ENCODE measurements around the gene TBC1D13.
"Not testable (repeated sequence)": the region's sequence is repeated elsewhere in the genome, so short reads cannot be mapped to it uniquely, and the experiment has no call there.

Gene TBC1D13

GRCh38 chr9:128782669-128783068 is 4.4 kb upstream of the TBC1D13 start:
- no peak overlapping the region for H3K27ac ChIP-seq (ENCODE audit: low read depth in 2 of 2, low read length in 2 of 2)
- no peak overlapping the region for H3K9ac ChIP-seq (ENCODE audit: low read depth in 1 of 2, low read length in 2 of 2)
- no peak overlapping the region for H3K4me3 ChIP-seq (ENCODE audit: low read length in 2 of 2)
- H3K4me1 ChIP-seq (ENCODE audit: control insufficient read depth in 2 of 2, insufficient read depth in 2 of 2, low read length in 2 of 2): peaks cover under 1 to 3% of the 10 kb centered on the region in 2 donors
- no peaks in the 10 kb centered on the region for H3K9me3 ChIP-seq (ENCODE audit: control insufficient read depth in 2 of 2, low read length in 2 of 2)
- no peaks in the 10 kb centered on the region for H3K36me3 ChIP-seq (ENCODE audit: control insufficient read depth in 2 of 2, insufficient read depth in 2 of 2, low read length in 2 of 2)
- no peaks in the 10 kb centered on the region for H3K27me3 ChIP-seq (ENCODE audit: control insufficient read depth in 2 of 2, insufficient read depth in 2 of 2, low read length in 2 of 2)

GRCh38 chr9:128785427-128785826 is 1.6 kb upstream of the TBC1D13 start:
- Histone ChIP-seq H3K4me1 (ENCODE audit: control insufficient read depth in 2 of 2, insufficient read depth in 2 of 2, low read length in 2 of 2) (peaks cover 8 to 11% of the 10 kb centered on the region in 2 donors), H3K9me3 (ENCODE audit: control insufficient read depth in 2 of 2, low read length in 2 of 2) (no peaks in the 10 kb centered on the region), H3K9ac (ENCODE audit: low read depth in 1 of 2, low read length in 2 of 2) (no peak overlapping the region), H3K27ac (ENCODE audit: low read depth in 2 of 2, low read length in 2 of 2) (no peak overlapping the region), H3K4me3 (ENCODE audit: low read length in 2 of 2) (no peak overlapping the region), H3K36me3 (ENCODE audit: control insufficient read depth in 2 of 2, insufficient read depth in 2 of 2, low read length in 2 of 2) (peaks cover under 1 to 3% of the 10 kb centered on the region in 2 donors), H3K27me3 (ENCODE audit: control insufficient read depth in 2 of 2, insufficient read depth in 2 of 2, low read length in 2 of 2) (no peaks in the 10 kb centered on the region)

GRCh38 chr9:128787659-128788058 is 606 bp downstream of the TBC1D13 start:
- Histone ChIP-seq H3K4me3 (ENCODE audit: low read length in 2 of 2) (peak overlapping the region; percentile 93), H3K4me1 (ENCODE audit: control insufficient read depth in 2 of 2, insufficient read depth in 2 of 2, low read length in 2 of 2) (peaks cover 8 to 11% of the 10 kb centered on the region in 2 donors), H3K36me3 (ENCODE audit: control insufficient read depth in 2 of 2, insufficient read depth in 2 of 2, low read length in 2 of 2) (peaks cover 14 to 23% of the 10 kb centered on the region in 2 donors), H3K9ac (ENCODE audit: low read depth in 1 of 2, low read length in 2 of 2) (peak overlapping the region in 1 of 2 donors; percentile 85), H3K27ac (ENCODE audit: low read depth in 2 of 2, low read length in 2 of 2) (peak overlapping the region in 1 of 2 donors; percentile 84), H3K27me3 (ENCODE audit: control insufficient read depth in 2 of 2, insufficient read depth in 2 of 2, low read length in 2 of 2) (no peaks in the 10 kb centered on the region), H3K9me3 (ENCODE audit: control insufficient read depth in 2 of 2, low read length in 2 of 2) (no peaks in the 10 kb centered on the region)

- peak overlapping the region in 1 of 2 donors; percentile 93 for H3K4me3 ChIP-seq (ENCODE audit: low read length in 2 of 2)
These were observed 1.4 kb downstream of the TBC1D13 start for GRCh38 chr9:128788445-128788844.

GRCh38 chr9:128790536-128790935 is 3.5 kb downstream of the TBC1D13 start:
- Histone ChIP-seq H3K9me3 (ENCODE audit: control insufficient read depth in 2 of 2, low read length in 2 of 2) (no peaks in the 10 kb centered on the region), H3K4me3 (ENCODE audit: low read length in 2 of 2) (no peak overlapping the region), H3K4me1 (ENCODE audit: control insufficient read depth in 2 of 2, insufficient read depth in 2 of 2, low read length in 2 of 2) (peaks cover 8 to 14% of the 10 kb centered on the region in 2 donors), H3K9ac (ENCODE audit: low read depth in 1 of 2, low read length in 2 of 2) (no peak overlapping the region), H3K27me3 (ENCODE audit: control insufficient read depth in 2 of 2, insufficient read depth in 2 of 2, low read length in 2 of 2) (no peaks in the 10 kb centered on the region), H3K27ac (ENCODE audit: low read depth in 2 of 2, low read length in 2 of 2) (no peak overlapping the region), H3K36me3 (ENCODE audit: control insufficient read depth in 2 of 2, insufficient read depth in 2 of 2, low read length in 2 of 2) (peaks cover 28 to 42% of the 10 kb centered on the region in 2 donors)

More at GRCh38 chr9:128788445-128788844, 1.4 kb downstream of the TBC1D13 start:
- Histone ChIP-seq H3K27ac (ENCODE audit: low read depth in 2 of 2, low read length in 2 of 2) (no peak overlapping the region), H3K27me3 (ENCODE audit: control insufficient read depth in 2 of 2, insufficient read depth in 2 of 2, low read length in 2 of 2) (no peaks in the 10 kb centered on the region), H3K9me3 (ENCODE audit: control insufficient read depth in 2 of 2, low read length in 2 of 2) (no peaks in the 10 kb centered on the region), H3K4me1 (ENCODE audit: control insufficient read depth in 2 of 2, insufficient read depth in 2 of 2, low read length in 2 of 2) (peaks cover 8 to 11% of the 10 kb centered on the region in 2 donors), H3K9ac (ENCODE audit: low read depth in 1 of 2, low read length in 2 of 2) (no peak overlapping the region), H3K36me3 (ENCODE audit: control insufficient read depth in 2 of 2, insufficient read depth in 2 of 2, low read length in 2 of 2) (peaks cover 20 to 31% of the 10 kb centered on the region in 2 donors)

- no peaks in the 10 kb centered on the region for H3K9me3 ChIP-seq (ENCODE audit: control insufficient read depth in 2 of 2, low read length in 2 of 2)
- H3K4me1 ChIP-seq (ENCODE audit: control insufficient read depth in 2 of 2, insufficient read depth in 2 of 2, low read length in 2 of 2): peaks cover 8 to 11% of the 10 kb centered on the region in 2 donors
- H3K36me3 ChIP-seq (ENCODE audit: control insufficient read depth in 2 of 2, insufficient read depth in 2 of 2, low read length in 2 of 2): peaks cover 31 to 49% of the 10 kb centered on the region in 2 donors
- H3K27me3 ChIP-seq (ENCODE audit: control insufficient read depth in 2 of 2, insufficient read depth in 2 of 2, low read length in 2 of 2): no peaks in the 10 kb centered on the region
- no peak overlapping the region for H3K4me3 ChIP-seq (ENCODE audit: low read length in 2 of 2)
- no peak overlapping the region for H3K27ac ChIP-seq (ENCODE audit: low read depth in 2 of 2, low read length in 2 of 2)
- H3K9ac ChIP-seq (ENCODE audit: low read depth in 1 of 2, low read length in 2 of 2): no peak overlapping the region
These were observed 5.1 kb downstream of the TBC1D13 start for GRCh38 chr9:128792134-128792533.

- Histone ChIP-seq H3K9me3 (ENCODE audit: control insufficient read depth in 2 of 2, low read length in 2 of 2) (no peaks in the 10 kb centered on the region), H3K27me3 (ENCODE audit: control insufficient read depth in 2 of 2, insufficient read depth in 2 of 2, low read length in 2 of 2) (no peaks in the 10 kb centered on the region), H3K36me3 (ENCODE audit: control insufficient read depth in 2 of 2, insufficient read depth in 2 of 2, low read length in 2 of 2) (peaks cover 37 to 55% of the 10 kb centered on the region in 2 donors), H3K27ac (ENCODE audit: low read depth in 2 of 2, low read length in 2 of 2) (no peak overlapping the region), H3K4me3 (ENCODE audit: low read length in 2 of 2) (no peak overlapping the region), H3K4me1 (ENCODE audit: control insufficient read depth in 2 of 2, insufficient read depth in 2 of 2, low read length in 2 of 2) (peaks cover 2 to 7% of the 10 kb centered on the region in 2 donors), H3K9ac (ENCODE audit: low read depth in 1 of 2, low read length in 2 of 2) (no peak overlapping the region)
These were observed 6.1 kb downstream of the TBC1D13 start for GRCh38 chr9:128792978-128793686.

- H3K4me1 ChIP-seq (ENCODE audit: control insufficient read depth in 2 of 2, insufficient read depth in 2 of 2, low read length in 2 of 2); H3K9ac ChIP-seq (ENCODE audit: low read depth in 1 of 2, low read length in 2 of 2); H3K27me3 ChIP-seq (ENCODE audit: control insufficient read depth in 2 of 2, insufficient read depth in 2 of 2, low read length in 2 of 2); H3K4me3 ChIP-seq (ENCODE audit: low read length in 2 of 2); H3K9me3 ChIP-seq (ENCODE audit: control insufficient read depth in 2 of 2, low read length in 2 of 2); H3K27ac ChIP-seq (ENCODE audit: low read depth in 2 of 2, low read length in 2 of 2): not testable (repeated sequence)
- H3K36me3 ChIP-seq (ENCODE audit: control insufficient read depth in 2 of 2, insufficient read depth in 2 of 2, low read length in 2 of 2): peaks cover 46 to 70% of the 10 kb centered on the region in 2 donors
These were observed 7.9 kb downstream of the TBC1D13 start for GRCh38 chr9:128794961-128795360.

GRCh38 chr9:128798896-128799295 is 11.8 kb downstream of the TBC1D13 start:
- H3K27ac ChIP-seq (ENCODE audit: low read depth in 2 of 2, low read length in 2 of 2): no peak overlapping the region
- no peaks in the 10 kb centered on the region for H3K9me3 ChIP-seq (ENCODE audit: control insufficient read depth in 2 of 2, low read length in 2 of 2)
- H3K4me3 ChIP-seq (ENCODE audit: low read length in 2 of 2): no peak overlapping the region
- H3K36me3 ChIP-seq (ENCODE audit: control insufficient read depth in 2 of 2, insufficient read depth in 2 of 2, low read length in 2 of 2): peaks cover 41 to 60% of the 10 kb centered on the region in 2 donors
- no peaks in the 10 kb centered on the region for H3K27me3 ChIP-seq (ENCODE audit: control insufficient read depth in 2 of 2, insufficient read depth in 2 of 2, low read length in 2 of 2)
- H3K9ac ChIP-seq (ENCODE audit: low read depth in 1 of 2, low read length in 2 of 2): no peak overlapping the region
- H3K4me1 ChIP-seq (ENCODE audit: control insufficient read depth in 2 of 2, insufficient read depth in 2 of 2, low read length in 2 of 2): no peaks in the 10 kb centered on the region

GRCh38 chr9:128800061-128800460 is 13.0 kb downstream of the TBC1D13 start:
- Histone ChIP-seq H3K9ac (ENCODE audit: low read depth in 1 of 2, low read length in 2 of 2) (no peak overlapping the region), H3K27me3 (ENCODE audit: control insufficient read depth in 2 of 2, insufficient read depth in 2 of 2, low read length in 2 of 2) (no peaks in the 10 kb centered on the region), H3K4me3 (ENCODE audit: low read length in 2 of 2) (no peak overlapping the region), H3K36me3 (ENCODE audit: control insufficient read depth in 2 of 2, insufficient read depth in 2 of 2, low read length in 2 of 2) (peaks cover 43 to 59% of the 10 kb centered on the region in 2 donors), H3K4me1 (ENCODE audit: control insufficient read depth in 2 of 2, insufficient read depth in 2 of 2, low read length in 2 of 2) (no peaks in the 10 kb centered on the region), H3K9me3 (ENCODE audit: control insufficient read depth in 2 of 2, low read length in 2 of 2) (no peaks in the 10 kb centered on the region), H3K27ac (ENCODE audit: low read depth in 2 of 2, low read length in 2 of 2) (no peak overlapping the region)

Data from mucosa of rectum (tissue), 2 donors.